ENCODE measurements around the gene SLC38A6.

GRCh38 chr14:60963761-60964160 is 17.3 kb upstream of the SLC38A6 start:
- no peak for TF ChIP-seq CTCF (IDR thresholded peaks at IDR 0.05)
- no peak for TF ChIP-seq POLR2A (IDR thresholded peaks at IDR 0.05)
- no peak for TF ChIP-seq EP300 (IDR thresholded peaks at IDR 0.05)
- no peak for TF ChIP-seq POLR2AphosphoS5 (IDR thresholded peaks at IDR 0.05)
